Measurements from ENCODE around the gene HRH4.

HRH4 gene

DNA sequence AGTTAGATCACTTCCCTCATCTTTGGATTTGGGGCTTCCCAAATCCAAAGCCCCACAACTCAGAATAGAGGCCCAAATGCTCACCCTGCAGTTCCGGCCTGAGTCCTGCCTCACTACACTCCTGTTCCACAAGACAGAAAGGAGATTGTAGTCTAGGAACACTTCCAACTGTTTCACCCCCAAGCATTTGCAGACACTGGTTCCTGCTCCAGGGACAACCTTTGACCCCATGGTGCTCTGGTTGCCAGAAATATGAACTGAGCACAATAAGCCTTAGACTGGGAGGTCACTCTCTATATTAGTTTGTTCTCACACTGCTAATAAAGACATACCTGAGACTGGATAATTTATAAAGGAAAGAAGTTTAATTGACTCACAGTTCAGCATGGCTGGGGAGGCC, 49.0 kb downstream of the HRH4 start:
- DNase-seq (ENCODE audit: low read depth): no peak

DNA sequence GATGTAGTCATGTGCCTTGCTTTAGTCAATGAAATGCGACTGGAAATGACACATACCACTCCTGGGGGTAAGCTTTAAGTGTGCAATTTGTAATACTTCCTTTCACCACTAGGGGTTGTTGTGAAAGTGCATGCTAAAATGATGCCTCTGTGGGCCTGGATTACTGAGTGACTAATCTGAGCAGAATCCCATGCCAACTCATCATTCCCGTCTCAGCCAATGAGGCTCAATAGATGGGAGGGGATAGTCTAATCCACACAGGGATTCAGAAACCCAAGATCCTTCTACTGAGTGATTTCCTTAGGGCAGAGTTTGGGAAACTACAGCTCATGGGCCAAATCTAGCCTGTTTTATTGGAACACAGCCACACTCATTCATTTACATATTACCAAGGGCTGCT, 54.0 kb downstream of the HRH4 start:
- DNase-seq (ENCODE audit: low read depth): peak; percentile 85

DNA sequence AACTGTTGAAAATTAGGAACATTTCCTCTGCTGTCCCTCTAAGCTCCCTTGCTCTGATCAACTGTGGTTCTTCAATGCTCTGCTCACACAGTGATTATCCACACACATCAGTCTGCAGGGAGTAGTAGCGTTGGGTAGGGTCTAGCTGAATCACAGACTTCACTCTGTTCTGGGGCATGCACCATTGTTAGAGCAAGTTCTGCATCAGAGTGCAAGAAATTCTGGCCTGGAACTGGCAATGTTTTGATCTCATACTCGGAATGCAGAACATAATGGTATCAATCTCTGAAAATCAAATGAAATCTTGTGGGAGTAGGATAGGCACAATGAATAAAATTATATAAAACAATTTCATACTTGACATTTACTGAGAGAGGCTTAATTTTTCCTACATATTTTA, 55.3 kb downstream of the HRH4 start:
- DNase-seq (ENCODE audit: low read depth): no peak

DNA sequence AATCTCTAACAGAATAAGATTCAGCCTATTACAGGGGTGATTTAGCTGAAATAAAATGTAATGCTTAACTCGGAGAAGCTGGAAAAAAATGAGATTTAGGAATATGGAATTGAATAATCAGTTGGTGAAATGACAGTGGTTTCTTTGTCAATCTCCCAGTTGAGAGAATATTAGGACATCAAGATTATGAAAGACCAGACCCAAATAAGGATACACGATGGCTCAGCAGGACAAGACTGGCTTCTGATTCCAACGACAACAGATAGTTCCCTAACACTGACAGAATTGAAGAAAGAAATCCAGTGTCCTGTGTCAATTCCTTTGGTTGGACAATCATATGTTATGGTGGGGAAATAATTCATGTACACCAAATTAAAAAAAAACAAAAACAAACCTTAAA, 55.8 kb downstream of the HRH4 start:
- no peak for DNase-seq (ENCODE audit: low read depth)

DNA sequence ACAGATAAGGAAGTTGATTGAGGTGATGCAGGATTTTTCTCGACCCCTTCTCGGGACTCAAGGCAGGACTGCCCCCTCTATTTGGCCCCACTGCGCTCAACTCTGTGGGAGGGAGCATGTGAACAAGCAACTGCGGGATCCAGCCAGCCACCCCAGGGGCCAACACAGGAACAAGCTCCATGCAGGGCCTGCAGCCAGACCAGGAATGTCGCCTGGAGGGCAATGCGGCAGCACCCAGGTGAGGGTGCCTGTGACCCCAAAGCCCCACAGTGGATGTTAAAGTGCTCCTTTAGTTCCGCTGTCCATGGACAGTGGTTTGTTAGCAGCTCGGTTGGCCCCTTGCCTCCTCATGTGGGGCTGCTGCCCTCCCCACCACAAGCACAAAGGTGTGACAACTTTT, 57.1 kb downstream of the HRH4 start:
- no peak for DNase-seq (ENCODE audit: low read depth)

DNA sequence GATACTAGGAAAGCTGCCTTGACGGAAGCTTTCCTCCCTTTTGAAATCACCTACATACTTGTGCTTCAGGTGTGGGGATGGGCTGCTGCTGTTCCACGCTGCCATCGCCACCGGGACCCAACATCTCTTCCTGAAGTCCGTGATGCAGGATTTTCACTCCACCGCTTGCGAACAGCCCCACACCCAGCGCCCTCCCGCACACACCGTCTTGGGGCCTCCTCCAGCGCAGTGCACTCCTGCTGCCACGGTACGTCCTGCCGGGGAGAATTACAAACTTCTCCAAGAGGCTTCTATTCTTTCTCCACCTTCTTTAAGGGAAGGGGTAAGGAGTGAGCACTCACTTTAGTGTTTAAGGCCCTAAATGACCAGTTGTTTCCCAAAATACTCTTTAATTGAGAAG, 58.2 kb downstream of the HRH4 start:
- no peak for DNase-seq (ENCODE audit: low read depth)

All from ELR (cell line).